AG10803 (cell line): ENCODE data around the gene MDH2.

Experiments
- DNase-seq: peaks from one replicate; pipeline ENCODE4 v3.0.0; 2010; ENCODE audit warnings: low read depth
- H3K4me3 ChIP-seq: 2 replicates; pipeline ENCODE4 v1.5.1; 2011; ENCODE audit warnings: mild to moderate bottlenecking, low read length, control low read depth
- TF ChIP-seq, protein P1 (sequence below): conservative IDR thresholded peaks from 2 replicates; pipeline ENCODE4 v1.5.1; 2011; ENCODE audit warnings: mild to moderate bottlenecking, low read length, control low read depth, inconsistent platforms

MDH2 gene

GRCh38 chr7:76065016-76065612, 17.2 kb downstream of the MDH2 start:
- TF ChIP-seq, protein P1, sequence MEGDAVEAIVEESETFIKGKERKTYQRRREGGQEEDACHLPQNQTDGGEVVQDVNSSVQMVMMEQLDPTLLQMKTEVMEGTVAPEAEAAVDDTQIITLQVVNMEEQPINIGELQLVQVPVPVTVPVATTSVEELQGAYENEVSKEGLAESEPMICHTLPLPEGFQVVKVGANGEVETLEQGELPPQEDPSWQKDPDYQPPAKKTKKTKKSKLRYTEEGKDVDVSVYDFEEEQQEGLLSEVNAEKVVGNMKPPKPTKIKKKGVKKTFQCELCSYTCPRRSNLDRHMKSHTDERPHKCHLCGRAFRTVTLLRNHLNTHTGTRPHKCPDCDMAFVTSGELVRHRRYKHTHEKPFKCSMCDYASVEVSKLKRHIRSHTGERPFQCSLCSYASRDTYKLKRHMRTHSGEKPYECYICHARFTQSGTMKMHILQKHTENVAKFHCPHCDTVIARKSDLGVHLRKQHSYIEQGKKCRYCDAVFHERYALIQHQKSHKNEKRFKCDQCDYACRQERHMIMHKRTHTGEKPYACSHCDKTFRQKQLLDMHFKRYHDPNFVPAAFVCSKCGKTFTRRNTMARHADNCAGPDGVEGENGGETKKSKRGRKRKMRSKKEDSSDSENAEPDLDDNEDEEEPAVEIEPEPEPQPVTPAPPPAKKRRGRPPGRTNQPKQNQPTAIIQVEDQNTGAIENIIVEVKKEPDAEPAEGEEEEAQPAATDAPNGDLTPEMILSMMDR, result no peak
- DNase-seq, result no peak
- no peak overlapping the region for H3K4me3 ChIP-seq

DNA sequence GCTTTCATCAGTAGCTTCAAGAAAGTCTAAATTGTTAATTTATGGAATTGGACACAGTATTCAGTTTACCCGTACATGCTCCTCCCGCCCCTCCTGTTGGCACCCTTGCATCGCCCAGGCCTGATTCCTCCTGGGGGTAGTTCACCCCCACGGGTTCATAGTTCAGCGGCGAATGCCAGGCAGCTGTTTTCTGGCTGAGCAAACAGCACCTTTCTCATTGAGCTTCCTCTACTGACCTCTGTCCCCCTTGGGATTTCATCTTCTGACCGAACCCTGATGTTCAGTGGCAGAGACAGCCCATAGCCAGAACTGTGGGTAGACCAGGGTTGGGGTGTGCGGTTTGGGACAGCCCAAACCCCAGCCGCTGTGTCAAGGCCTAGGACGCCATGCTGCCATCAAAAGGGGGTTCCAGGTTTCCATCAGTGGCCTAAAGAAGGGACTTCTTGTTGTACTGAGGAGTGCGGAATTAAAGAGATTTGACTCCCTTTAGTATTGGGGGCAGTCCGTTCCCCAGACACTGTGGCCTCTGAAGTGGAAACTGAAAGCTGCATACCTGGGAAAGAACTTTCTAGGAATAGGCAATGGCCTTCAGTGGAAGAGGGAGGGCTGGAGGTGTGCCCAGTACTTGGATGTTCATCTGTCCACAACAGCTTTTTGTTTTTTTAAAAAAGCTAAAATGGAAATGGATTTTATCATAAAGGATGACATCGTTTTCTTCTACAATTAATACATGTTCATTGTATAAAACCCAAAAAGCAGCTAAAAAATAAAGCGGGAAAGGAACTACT, 19.0 kb downstream of the MDH2 start:
- TF ChIP-seq, protein P1, result no peak
- DNase-seq, result no peak
- no peak overlapping the region for H3K4me3 ChIP-seq

DNA sequence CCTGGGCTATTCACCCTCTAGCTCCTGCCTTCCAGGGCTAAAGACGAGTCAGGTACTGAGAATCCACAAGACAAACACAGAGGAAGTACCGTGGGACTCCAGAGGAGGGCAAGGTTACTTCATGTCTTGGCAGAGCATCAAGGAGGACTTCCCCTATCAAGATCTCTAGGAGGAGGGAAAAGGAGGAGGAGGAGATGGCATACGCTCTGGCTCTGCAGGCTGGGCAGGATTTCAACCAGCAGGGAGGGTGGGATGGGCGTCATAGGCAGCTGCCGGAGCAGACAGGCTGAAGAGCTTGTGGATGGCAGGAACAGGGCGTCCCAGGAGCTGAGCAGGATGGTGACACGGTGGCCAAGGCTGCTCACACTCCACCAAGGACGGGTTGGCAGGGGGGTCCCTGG, 21.3 kb downstream of the MDH2 start:
- DNase-seq, result peak; percentile 90
- TF ChIP-seq, protein P1, result peak; percentile 51
- H3K4me3 ChIP-seq, result no peak overlapping the region

DNA sequence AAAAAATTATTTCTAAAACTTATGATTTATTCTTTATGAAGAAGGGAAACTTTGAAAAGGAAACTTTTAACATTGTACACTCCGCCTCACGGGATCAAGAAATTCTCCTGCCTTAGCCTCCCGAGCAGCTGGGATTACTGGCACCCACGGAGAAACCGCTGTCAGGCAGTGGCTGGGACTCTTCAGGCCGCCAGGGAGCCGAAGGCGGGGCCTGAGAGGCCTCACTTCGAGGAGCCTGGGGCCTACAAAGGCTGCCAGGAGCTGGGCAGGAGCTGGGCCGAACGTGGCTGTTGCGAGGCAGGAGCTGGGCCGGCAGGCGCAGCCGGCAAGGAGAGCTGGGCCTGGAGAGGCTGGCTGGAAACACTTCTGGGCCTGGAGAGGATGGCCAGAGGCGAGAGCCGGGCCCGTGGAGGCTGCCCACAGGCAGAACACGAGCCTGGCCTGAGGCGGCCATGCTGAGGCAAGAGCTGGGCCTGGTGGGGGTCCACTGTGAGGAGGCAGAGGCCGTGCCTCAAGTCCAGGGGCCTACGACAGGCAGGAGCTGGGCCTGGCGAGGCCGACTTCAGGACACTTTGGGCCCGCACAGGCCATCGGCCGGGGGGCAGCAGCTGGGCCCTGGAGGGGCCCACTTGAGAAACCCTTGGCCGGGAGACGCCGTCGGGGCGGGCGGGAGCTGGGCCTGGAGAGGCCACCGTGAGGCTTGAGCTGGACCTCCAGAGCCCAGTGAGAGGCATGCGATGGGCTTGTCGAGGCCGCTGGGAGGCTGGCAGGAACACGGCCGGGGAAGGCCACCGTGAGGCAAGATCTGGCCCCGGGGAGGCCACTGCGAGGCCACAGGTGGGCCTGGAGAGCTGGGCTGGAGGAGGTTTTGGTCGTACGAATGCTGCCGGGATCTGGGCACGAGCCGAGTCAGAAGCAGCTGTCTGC, 23.7 kb downstream of the MDH2 start:
- TF ChIP-seq, protein P1, result no peak
- DNase-seq, result peak; percentile 56
- H3K4me3 ChIP-seq, result no peak overlapping the region

DNA sequence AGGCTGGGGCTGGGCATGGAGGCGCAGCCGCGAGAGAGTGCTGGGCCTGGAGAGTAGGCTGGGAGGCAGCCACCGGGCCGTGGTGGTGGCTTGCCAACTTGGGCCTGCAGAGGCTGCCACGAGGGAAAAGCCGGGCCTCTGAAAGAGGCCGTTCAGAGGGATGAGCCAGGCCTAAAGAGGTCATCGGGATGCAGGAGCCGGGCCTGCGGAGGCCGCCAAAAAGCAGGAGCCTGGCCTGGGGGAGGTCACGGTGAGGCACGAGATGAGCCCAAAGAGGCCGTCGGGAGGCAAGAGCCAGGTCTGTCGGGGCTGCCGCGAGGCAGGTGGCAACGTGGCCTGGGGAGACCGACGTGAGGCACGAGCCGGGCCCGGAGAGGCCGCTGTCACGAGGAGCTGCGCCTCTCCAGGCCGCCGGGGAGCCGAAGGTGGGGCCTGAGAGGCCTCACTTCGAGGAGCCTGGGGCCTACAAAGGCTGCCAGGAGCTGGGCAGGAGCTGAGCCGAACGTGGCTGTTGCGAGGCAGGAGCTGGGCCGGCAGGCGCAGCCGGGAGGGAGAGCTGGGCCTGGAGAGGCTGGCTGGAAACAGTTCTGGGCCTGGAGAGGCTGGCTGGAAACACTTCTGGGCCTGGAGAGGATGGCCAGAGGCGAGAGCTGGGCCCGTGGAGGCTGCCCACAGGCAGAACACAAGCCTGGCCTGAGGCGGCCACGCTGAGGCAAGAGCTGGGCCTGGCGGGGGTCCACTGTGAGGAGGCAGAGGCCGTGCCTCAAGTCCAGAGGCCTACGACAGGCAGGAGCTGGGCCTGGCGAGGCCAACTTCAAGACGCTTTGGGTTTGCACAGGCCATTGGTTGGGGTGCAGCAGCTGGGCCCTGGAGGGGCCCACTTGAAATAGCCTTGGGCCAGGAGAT, 24.6 kb downstream of the MDH2 start:
- TF ChIP-seq, protein P1, result no peak
- no peak overlapping the region for H3K4me3 ChIP-seq
- DNase-seq, result no peak

GRCh38 chr7:76073335-76073990, 25.6 kb downstream of the MDH2 start:
- no peak for DNase-seq
- H3K4me3 ChIP-seq, result no peak overlapping the region
- TF ChIP-seq, protein P1, result no peak
